KOPT-K1 (cell line): Measurements from ENCODE around the gene ACOT7.
A peak's percentile ranks its signal among the peaks of the same experiment; 100 is the strongest.

Experiments
- H3K27ac ChIP-seq: fragments of 200-600 bp; sonication (generic); 2 replicates; pipeline ENCODE4 v1.5.1; 2016; ENCODE audit warnings: antibody characterized with exemption, mild to moderate bottlenecking, low read depth, low read length; ENCODE audit not compliant: poor library complexity, severe bottlenecking
- H3K36me3 ChIP-seq: fragments of 200-600 bp; sonication (generic); 2 replicates; pipeline ENCODE4 v1.5.1; 2017; ENCODE audit warnings: antibody characterized with exemption, mild to moderate bottlenecking, low read length, moderate library complexity; ENCODE audit not compliant: insufficient read depth
- H3K9me3 ChIP-seq: fragments of 200-600 bp; sonication (generic); 2 replicates; pipeline ENCODE4 v1.5.1; 2017; ENCODE audit warnings: antibody characterized with exemption, low read length, mild to moderate bottlenecking; ENCODE audit not compliant: insufficient read depth, poor library complexity, severe bottlenecking

ACOT7 gene

DNA sequence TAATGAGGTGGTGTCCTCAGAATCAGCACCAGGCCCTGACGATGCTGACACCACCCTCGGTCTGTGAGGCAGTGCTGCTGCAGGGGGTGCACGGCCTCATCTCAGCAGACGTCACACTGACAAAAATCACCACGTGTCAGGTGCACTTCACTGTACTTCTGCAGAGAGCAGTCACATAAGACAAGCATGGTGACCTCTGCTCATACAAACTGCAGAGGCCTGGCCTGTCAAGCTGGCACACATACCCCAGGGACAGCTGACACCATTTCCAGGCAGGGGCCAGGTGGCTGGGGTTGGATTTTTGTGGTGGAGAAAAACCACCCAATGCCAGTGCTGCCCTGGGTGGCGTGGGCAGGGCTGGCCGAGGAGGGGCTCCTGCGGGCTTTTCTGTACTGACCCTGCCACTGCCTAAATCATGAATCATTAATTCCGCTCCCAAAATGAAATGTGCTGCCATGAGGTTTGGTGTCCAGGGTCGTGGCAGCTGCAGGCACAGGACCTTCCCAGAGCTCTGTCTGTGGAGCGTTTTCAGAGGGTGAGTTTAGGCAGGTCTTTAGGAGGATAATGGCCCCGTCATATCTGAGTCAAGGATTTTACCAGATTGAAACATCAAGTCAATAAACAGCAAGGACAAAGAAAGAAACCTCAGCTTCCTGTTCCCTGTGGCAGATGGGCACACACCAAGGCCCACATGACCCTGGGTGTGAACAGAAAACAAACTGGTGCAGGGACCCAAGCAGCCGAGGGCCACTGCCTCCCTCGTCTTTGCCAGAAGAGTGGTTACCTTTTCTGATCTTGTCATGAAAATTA lies 99.3 kb downstream of the ACOT7 start:
- Histone ChIP-seq H3K9me3 (no peaks in the 10 kb centered on the region), H3K27ac (peak overlapping the region; percentile 40), H3K36me3 (peaks cover 54% of the 10 kb centered on the region)

DNA sequence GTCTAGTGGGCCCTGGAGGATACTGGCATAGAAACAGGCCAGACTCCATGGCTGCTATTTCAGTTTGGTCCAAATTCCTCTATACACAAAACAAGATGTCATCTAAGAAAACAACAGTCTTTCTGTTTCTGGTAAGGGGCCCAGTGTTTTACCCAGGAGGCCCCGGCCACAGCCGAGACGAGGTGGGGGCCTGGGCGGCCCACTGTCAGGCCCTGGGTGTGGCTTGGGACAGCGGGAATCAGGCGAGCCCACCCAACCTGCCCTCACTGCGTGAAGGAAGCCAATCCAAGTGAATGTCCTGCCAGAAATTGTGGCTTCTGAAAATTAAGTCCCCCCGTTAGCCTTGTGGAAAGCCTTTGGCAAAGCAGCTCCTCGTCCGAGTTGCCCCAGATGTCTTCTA lies 101.5 kb downstream of the ACOT7 start:
- Histone ChIP-seq H3K27ac (no peak overlapping the region), H3K36me3 (peaks cover 69% of the 10 kb centered on the region), H3K9me3 (no peaks in the 10 kb centered on the region)

DNA sequence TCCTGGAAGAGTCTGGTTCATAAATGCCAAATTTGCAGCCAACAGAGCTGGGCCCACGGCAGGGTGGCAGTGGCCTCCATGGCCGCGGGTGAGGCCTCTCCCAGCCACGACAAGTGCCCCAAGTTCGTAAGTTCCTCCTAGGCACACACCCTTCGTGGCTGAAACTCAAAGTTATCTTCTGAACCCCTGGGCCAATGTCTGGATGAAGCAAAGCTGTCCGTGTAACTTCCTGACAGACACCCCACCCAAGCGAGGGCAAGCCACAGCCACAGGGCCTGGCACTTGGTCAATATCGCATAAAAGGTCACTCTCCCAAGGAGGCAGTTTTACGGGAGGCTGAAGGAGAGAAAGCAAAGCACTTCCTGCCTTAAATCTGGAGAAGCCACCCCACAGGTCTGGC lies 104.9 kb downstream of the ACOT7 start:
- no peaks in the 10 kb centered on the region for H3K9me3 ChIP-seq
- H3K27ac ChIP-seq = no peak overlapping the region
- H3K36me3 ChIP-seq = peaks cover 69% of the 10 kb centered on the region

DNA sequence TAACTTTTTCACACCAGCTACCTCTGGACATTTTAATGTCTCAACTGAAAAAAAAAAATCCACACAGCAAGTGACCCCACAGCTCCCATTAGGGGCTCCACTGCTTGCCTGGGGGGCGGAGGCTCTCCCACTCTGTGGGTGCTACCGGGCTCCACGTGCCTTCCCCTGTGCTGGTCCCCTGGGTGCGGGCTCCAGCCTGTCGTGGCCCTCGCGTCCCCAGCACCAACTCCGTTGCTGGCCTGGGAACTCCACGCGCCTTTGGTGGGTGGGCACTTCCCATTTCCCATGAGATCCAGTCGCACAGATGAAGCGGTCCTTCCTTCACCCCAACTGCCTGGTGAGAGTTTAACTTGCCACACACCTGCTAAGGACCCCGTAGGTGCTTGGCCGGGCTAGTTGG lies 105.5 kb downstream of the ACOT7 start:
- no peak overlapping the region for H3K27ac ChIP-seq
- H3K9me3 ChIP-seq = no peaks in the 10 kb centered on the region

DNA sequence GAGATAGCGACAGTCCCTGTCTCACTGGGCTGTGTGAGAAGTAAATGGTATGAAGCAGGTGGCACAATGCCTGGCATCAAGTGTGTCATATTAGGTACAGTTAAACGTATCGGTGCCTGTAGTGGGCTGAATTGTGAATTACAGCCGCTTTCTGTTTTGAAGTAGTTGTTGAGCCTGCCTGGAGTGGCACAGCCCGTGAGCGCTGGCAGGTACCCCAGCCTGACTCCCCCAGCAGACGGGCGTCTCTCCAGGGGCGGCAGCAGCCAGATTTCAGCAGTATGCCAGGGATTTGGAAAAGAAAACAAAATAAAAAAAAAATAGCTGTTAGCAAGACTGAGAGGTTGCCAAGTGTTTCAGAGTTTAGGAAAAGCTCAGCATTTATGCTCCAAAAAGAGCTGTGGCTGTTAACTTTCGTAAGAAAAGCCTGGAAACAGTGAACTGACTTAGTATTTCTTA lies 106.1 kb downstream of the ACOT7 start:
- no peaks in the 10 kb centered on the region for H3K9me3 ChIP-seq
- no peak overlapping the region for H3K27ac ChIP-seq
- H3K36me3 ChIP-seq = peaks cover 57% of the 10 kb centered on the region; the same call in 1 of the 2 replicates

More for the DNA sequence above, 105.5 kb downstream of the ACOT7 start:
- peaks cover 62% of the 10 kb centered on the region for H3K36me3 ChIP-seq

DNA sequence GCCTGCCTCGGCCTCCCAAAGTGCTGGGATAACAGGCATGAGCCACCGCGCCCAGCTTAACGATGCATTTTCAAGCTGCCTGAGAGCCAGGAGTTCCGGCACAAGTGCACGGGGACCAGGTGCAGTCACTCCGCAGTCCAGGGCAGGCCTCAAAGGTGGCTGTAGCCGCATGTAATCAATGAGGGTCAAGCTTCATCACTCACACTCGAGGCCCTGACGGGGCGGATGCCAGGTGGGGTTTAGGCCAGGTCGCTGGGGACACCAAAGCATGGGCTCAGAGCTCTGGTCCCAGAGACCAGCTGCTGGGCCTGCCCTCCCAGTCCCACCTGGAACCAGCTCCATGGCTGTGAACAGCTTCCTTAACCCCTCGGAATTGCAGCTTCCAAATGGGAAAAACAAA lies 106.5 kb downstream of the ACOT7 start:
- H3K36me3 ChIP-seq = peaks cover 53% of the 10 kb centered on the region; the same call in 1 of the 2 replicates
- H3K9me3 ChIP-seq = no peaks in the 10 kb centered on the region
- H3K27ac ChIP-seq = no peak overlapping the region

DNA sequence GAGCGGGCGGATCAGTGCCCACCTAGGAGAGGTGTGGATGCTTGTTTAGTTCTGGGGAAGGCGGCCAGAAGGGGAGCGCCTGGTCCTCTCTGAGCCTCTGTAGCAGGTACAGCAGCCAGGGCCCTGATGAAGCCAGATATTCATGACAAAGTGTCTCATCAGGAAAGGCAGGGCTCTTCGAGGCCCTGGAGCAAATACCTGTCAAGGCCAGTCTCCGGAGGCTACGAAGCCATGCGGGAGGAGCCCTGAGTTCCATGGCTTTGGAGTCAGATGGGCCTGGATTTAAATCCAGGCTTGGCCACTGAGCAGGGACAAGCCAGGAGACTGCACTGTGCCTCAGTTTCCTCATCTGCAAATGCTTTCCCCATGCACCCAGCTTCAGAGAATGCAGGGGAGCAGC lies 107.3 kb downstream of the ACOT7 start:
- Histone ChIP-seq H3K9me3 (no peaks in the 10 kb centered on the region), H3K36me3 (peaks cover 49% of the 10 kb centered on the region; the same call in 1 of the 2 replicates), H3K27ac (no peak overlapping the region)

DNA sequence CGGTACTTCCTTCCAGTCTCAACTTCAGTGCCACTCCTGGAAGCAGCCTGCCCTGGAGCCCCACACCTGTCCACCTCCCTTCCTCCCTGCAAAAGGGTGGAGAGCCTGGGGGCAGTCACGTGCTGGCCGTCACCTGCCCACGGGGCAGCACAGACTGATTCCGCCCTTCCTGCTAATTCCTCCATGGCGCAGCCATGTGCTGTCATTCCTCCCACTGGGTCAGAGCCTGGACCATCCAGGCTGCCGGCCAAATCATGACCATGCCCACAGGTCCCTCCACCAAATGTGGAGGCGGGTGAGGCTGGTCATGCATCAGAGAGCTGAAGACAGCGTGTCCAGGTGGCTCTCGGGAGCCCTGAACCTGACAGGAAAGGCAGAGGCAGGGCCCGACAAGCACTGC lies 108.2 kb downstream of the ACOT7 start:
- Histone ChIP-seq H3K27ac (no peak overlapping the region), H3K36me3 (peaks cover 49% of the 10 kb centered on the region; the same call in 1 of the 2 replicates), H3K9me3 (no peaks in the 10 kb centered on the region)

DNA sequence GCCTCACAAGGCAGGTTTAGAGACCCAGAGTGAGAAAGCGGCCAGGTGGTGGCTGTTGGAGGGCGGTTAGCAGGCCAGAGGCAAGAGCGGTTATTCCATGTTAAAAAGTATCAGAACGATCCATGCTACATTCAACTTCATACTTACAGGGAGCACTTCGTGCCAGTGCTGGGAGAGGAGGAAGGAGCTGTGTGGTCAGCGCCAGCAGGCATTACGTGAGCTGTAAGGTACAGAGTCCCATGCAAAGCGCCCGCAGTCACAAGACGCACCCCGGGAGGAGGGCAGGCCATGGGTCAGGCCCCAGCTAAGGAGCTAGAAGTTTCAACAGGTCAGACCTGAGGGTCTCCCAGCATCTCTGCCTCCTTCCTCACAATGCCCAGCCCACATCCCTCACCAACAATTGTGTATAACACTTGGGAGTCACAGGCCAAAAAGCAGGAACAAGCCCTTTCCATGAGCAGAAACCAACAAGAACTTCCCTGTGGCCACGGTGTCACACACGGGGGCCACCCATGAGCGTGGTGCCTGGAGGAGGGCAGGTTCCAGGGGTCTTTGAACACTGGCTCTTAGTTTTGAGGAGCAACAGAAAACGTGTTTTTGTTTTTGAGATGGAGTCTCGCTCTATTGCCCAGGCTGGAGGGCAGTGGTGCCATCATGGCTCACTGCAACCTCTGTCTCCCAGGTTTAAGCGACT lies 110.8 kb downstream of the ACOT7 start:
- H3K27ac ChIP-seq = no peak overlapping the region
- peaks cover 51% of the 10 kb centered on the region; the same call in 1 of the 2 replicates for H3K36me3 ChIP-seq
- no peaks in the 10 kb centered on the region for H3K9me3 ChIP-seq

DNA sequence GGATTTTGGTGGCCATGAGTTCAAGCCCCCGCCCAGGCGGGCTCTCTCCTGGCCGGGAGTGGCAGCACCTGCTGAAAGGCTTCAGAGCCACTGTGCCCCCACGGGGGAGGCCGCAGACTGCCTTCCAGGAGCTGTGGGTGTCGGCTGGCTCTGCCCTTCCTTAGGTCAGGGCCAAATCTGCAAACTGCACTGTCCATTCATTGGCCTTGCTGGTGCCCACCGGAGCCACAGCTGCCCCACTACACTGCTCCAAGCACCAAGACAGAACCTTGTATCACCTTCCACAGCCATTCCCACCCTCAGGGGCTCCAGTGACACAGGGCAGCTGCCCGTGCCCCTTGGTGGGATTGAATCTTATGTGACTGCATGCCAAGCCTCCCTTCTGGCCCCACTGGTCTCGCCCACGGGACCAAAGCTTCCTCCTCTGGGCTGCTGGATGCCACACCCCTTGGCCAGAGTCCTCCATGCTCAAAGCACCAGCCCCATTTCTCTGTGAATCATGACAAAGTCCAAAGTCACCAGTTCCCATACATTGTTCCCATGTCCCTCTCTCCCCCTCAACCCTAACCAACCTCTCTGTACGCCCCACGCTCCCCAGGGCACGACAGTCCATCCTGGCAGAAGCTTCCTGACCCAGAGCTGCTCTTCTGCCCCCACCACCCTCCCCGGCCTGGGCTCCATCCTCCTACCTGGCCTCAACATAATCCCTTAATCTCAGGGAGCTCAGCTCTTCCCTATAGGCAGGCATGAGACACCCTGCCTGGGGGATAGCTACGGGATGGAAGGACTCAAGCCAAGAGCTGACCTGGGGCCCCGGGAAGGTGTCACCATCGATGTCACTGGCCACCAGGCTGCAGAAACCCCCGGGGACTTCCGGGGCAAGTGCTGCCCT lies 111.8 kb downstream of the ACOT7 start:
- H3K9me3 ChIP-seq = no peaks in the 10 kb centered on the region
- H3K36me3 ChIP-seq = peaks cover 52% of the 10 kb centered on the region; the same call in 1 of the 2 replicates
- H3K27ac ChIP-seq = no peak overlapping the region

DNA sequence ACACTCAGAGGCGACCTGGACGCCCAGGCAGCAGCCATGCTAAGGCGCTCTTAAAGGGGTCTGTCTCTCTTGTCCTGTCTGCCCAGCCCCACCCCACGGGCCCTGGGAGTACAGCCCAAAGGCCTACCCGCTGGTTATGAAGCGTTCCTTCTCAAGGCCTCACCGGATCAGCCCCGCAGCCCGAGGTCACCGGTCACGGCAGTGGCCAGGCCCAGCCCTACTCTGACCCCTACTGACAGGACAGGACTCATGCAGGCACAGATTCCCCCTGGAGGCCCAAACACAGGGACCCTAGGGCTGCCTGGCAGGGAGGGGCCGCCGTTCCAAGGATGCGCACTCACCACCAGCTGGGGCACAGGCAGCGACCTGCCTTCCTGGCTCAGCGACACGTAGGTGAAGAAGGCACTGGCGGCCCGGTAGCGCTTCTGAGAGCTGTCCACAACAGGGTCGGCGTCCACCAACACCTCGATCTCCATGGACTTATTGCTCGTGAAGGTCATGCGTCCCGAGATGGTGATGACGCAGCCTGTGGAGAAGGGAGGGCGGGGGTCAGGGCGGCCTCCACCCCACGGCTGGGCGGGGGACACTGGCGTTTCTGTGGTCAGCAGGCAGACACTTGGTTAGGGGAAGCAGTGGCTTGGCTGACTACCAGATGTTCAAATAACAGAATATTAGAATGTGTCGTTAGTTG lies 112.7 kb downstream of the ACOT7 start:
- Histone ChIP-seq H3K36me3 (peaks cover 47% of the 10 kb centered on the region; the same call in 1 of the 2 replicates), H3K27ac (no peak overlapping the region), H3K9me3 (no peaks in the 10 kb centered on the region)

DNA sequence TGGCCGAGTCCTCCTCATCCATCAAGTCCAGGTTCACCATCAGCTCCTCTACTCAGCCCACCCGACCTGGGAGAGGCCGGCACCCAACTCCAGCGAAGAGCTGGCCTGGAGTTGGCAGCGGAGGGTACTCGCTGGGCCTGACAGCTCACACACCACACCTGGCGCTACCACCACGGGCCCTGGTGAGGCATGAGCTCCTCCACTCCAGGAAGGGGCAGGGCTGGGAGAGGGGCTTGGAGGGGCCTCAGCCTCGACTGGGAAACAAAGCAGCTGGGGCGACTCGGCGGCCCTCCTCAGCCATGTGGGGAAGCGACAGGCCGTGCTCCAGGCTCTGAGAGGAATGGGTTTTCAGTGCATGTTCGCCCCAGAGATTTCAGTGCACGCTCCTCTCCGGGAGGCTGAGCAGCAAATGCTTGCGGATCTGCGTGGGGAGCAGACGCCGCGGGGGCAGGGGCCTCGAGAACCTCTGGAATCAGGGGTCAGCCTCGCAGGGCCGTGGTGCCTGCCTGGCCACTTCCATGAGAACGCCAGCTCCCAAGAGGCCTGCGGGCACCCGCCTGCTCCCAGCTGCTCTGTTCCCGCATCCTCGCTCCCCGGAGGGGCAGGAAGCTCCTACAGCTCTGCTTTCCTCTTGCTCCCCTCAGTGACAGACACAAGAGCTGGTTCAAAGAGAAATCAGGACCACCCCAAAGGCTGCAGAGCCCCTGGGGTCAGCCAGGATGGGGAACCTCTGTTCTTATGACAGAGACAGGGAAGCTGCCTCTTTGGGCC lies 113.8 kb downstream of the ACOT7 start:
- no peak overlapping the region for H3K27ac ChIP-seq
- H3K36me3 ChIP-seq = peaks cover 42% of the 10 kb centered on the region; the same call in 1 of the 2 replicates
- no peaks in the 10 kb centered on the region for H3K9me3 ChIP-seq

DNA sequence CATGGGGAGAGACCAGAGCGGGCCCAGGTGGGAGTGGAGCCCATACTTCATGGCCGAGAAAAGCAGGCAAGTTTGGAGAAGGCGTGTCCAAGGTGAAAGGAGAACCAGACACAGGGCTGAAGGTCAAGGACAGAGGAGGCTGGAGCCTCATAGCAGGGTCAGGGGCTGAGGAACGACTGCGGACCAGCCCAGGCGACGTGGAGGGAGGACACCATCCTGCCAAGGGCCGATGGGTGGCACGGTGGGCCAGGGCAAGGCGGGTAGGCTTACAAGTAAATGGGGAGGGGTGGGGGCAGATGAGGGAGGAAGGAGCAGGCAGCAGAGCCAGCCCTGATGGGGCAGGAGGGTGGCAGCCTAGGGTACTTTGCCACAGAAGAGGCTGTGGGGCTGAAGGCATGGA lies 114.5 kb downstream of the ACOT7 start:
- Histone ChIP-seq H3K36me3 (peaks cover 48% of the 10 kb centered on the region; the same call in 1 of the 2 replicates), H3K9me3 (no peaks in the 10 kb centered on the region), H3K27ac (no peak overlapping the region)

DNA sequence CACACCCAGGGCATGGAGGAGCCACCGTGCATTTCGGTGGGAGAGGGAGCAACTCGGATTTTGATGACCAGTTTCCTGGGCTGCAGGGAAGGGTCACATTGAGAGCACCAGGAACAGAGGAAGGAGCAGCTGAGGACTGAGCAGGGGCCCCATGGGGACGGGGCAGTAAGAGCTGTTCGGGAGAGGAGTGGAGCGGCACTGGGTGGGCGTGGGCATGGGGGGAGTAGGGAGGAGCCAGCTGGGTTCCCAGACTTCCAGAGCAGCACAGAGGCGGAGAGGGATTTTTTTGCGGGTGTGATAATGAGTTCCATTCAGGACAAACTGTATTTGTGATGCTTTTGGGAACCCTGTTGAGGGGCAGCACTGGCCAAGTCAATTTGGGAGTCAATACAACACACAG lies 115.3 kb downstream of the ACOT7 start:
- Histone ChIP-seq H3K36me3 (peaks cover 50% of the 10 kb centered on the region; the same call in 1 of the 2 replicates), H3K27ac (no peak overlapping the region), H3K9me3 (no peaks in the 10 kb centered on the region)
